GM18858 (cell line): ENCODE data around the gene TJP2.

Experiments
- ATAC-seq: cut with Tn5 transposase; IDR thresholded peaks from one replicate; pipeline ENCODE4 v1.9.1; 2021; ENCODE audit not compliant: unreplicated experiment

TJP2 gene

GRCh38 chr9:69323861-69324260, 149.8 kb downstream of the TJP2 start:
- ATAC-seq = no peak
